OCI-LY7 (cell line): Measurements from ENCODE around the gene SYT2. TPM values are rescaled to one million over a fixed set of nuclear protein-coding genes. Genes with fewer than 3 reads are reported as not detected.

Experiments used
- BruUV-seq: library from RNA; stranded (reverse); fragments of 400-500 nt; replicated peaks from 2 replicates; lab custom pipeline; 2021; lab: Mats Ljungman, UMichigan
- CTCF ChIA-PET: fragments of 300-600 bp; sonication (Branson Sonifier 250); formaldehyde crosslinking; loops from one replicate; lab custom pipeline; 2022; ENCODE audit warnings: antibody characterized with exemption; ENCODE audit not compliant: unreplicated experiment; lab: Charles Lee
- POLR2A ChIA-PET: fragments of 300-600 bp; sonication (Branson Sonifier 250); formaldehyde crosslinking; loops from one replicate; lab custom pipeline; 2022; ENCODE audit warnings: antibody characterized with exemption; lab: Charles Lee
- DNase-seq: peaks from one replicate; pipeline ENCODE4 v3.0.0-alpha.2; 2015; ENCODE audit warnings: low spot score
- H2AFZ ChIP-seq: fragments of 200-600 bp; sonication (generic), shearing (Covaris generic); 2 replicates; pipeline ENCODE4 v1.6.1; 2014; ENCODE audit warnings: mild to moderate bottlenecking, antibody characterized with exemption, low read length, moderate library complexity
- H3K27ac ChIP-seq: fragments of 200-600 bp; sonication (generic); 2 replicates; pipeline ENCODE4 v1.5.1; 2014; ENCODE audit warnings: mixed run types, low read depth, mild to moderate bottlenecking, moderate library complexity, low read length, inconsistent platforms; ENCODE audit not compliant: poor library complexity, severe bottlenecking
- H3K36me3 ChIP-seq: fragments of 200-600 bp; sonication (generic); 2 replicates; pipeline ENCODE4 v1.6.1; 2014; ENCODE audit warnings: mild to moderate bottlenecking, antibody characterized with exemption, low read length, moderate library complexity, mixed read lengths; ENCODE audit not compliant: insufficient read depth
- H3K4me1 ChIP-seq: fragments of 200-600 bp; sonication (generic); 2 replicates; pipeline ENCODE4 v1.5.1; 2014; ENCODE audit warnings: mild to moderate bottlenecking, low read length; ENCODE audit not compliant: insufficient read depth, poor library complexity, severe bottlenecking
- H3K4me2 ChIP-seq: fragments of 200-600 bp; sonication (generic); 2 replicates; pipeline ENCODE4 v1.6.1; 2014; ENCODE audit warnings: mild to moderate bottlenecking, low read length
- H3K4me3 ChIP-seq: fragments of 200-600 bp; sonication (generic); 2 replicates; pipeline ENCODE4 v1.5.1; 2014; ENCODE audit warnings: mild to moderate bottlenecking, low read depth, low read length; ENCODE audit not compliant: poor library complexity, severe bottlenecking
- H3K79me2 ChIP-seq: fragments of 200-600 bp; sonication (generic); 2 replicates; pipeline ENCODE4 v1.6.1; 2016; ENCODE audit warnings: low read depth, mild to moderate bottlenecking, low read length, moderate library complexity, mixed read lengths; ENCODE audit not compliant: insufficient read depth
- H3K9me2 ChIP-seq: fragments of 200-600 bp; sonication (generic); 2 replicates; pipeline ENCODE4 v1.6.1; 2016; ENCODE audit warnings: mild to moderate bottlenecking, low read length, mixed read lengths; ENCODE audit not compliant: insufficient read depth
- H3K9me3 ChIP-seq: fragments of 200-600 bp; sonication (generic); 2 replicates; pipeline ENCODE4 v1.6.1; 2014; ENCODE audit warnings: mild to moderate bottlenecking, mixed run types, low read length, mixed read lengths
- H4K20me1 ChIP-seq: fragments of 200-600 bp; sonication (generic); 2 replicates; pipeline ENCODE4 v1.6.1; 2014; ENCODE audit warnings: mild to moderate bottlenecking, antibody characterized with exemption, low read length, moderate library complexity, mixed read lengths; ENCODE audit not compliant: insufficient read depth
- CTCF ChIP-seq: fragments of 200-600 bp; sonication (generic); conservative IDR thresholded peaks from 2 replicates; pipeline ENCODE4 v1.5.1; 2014; ENCODE audit warnings: mild to moderate bottlenecking, antibody characterized with exemption, low read length, moderate library complexity, mixed read lengths
- EZH2phosphoT487 ChIP-seq: fragments of 200-600 bp; sonication (generic); IDR thresholded peaks from 2 replicates; pipeline ENCODE4 v1.6.1; 2018; ENCODE audit warnings: low read depth, borderline replicate concordance, mild to moderate bottlenecking, mixed run types, antibody characterized with exemption, low read length, moderate library complexity, mixed read lengths
- intact Hi-C: fragments of 100-400 bp; cut with micrococcal nuclease; formaldehyde crosslinking; loops from one replicate; pipeline ENCODE4 v1.10.0; 2022; ENCODE audit not compliant: unreplicated experiment
- total RNA-seq, 2 experiments: library from RNA; depleted of rRNA in 1 of 2; stranded (reverse); fragments of >200 nt in 1 of 2; shearing (Covaris generic) in 1 of 2; gene quantifications; 2 replicates each; pipeline ENCODE4 v1.2.3, GENCODE V29; 2014 to 2022

SYT2 gene
- total RNA-seq, 2 experiments from 2014 or later = not detected

DNA sequence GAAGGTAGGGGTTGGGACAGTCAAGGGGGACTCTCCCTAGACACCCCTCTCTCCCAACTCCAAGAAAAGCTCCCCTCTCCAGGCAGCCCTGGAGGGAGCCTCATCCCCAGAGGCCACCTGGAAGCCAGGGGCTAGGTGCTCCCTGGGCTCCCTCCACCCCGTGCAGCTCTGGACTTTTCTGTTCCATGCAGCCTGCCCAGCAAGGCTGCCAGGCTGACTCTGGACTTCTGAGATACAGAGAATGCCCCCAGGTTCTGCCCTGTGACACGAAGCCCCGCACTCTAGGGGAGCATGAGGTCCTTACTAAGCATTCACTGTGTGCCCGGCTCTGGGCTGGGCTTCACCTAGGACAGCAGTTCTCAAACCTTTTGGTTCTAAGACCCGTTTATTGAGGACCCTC lies 10.2 kb downstream of the SYT2 start:
- Histone ChIP-seq H2AFZ (no peak overlapping the region), H3K27ac (no peak overlapping the region), H3K9me2 (no peaks in the 10 kb centered on the region), H3K9me3 (no peaks in the 10 kb centered on the region), H3K4me2 (no peak overlapping the region), H3K4me3 (no peak overlapping the region), H4K20me1 (no peaks in the 10 kb centered on the region), H3K4me1 (no peaks in the 10 kb centered on the region), H3K36me3 (no peaks in the 10 kb centered on the region), H3K79me2 (no peaks in the 10 kb centered on the region)
- ChIA-PET POLR2A (interaction anchor here (1.2 kb wide), 1 partner anchor 35 kb away, joined by 3 read pairs; no protein-coding TSS in a partner anchor), CTCF (no interaction called here)
- TF ChIP-seq EZH2phosphoT487 (no peak), CTCF (no peak)
- no TSS peak for BruUV-seq
- intact Hi-C loops = no loop called here
- DNase-seq = no peak

GRCh38 chr1:202698276-202698675 lies 12.0 kb downstream of the SYT2 start:
- BruUV-seq = no TSS peak
- Histone ChIP-seq H3K4me1 (no peaks in the 10 kb centered on the region), H3K79me2 (no peaks in the 10 kb centered on the region), H3K27ac (no peak overlapping the region), H3K4me3 (no peak overlapping the region), H3K36me3 (no peaks in the 10 kb centered on the region), H4K20me1 (no peaks in the 10 kb centered on the region), H2AFZ (no peak overlapping the region), H3K4me2 (no peak overlapping the region), H3K9me2 (no peaks in the 10 kb centered on the region), H3K9me3 (no peaks in the 10 kb centered on the region)
- ChIA-PET POLR2A (no interaction called here), CTCF (no interaction called here)
- DNase-seq = no peak
- intact Hi-C loops = no loop called here
- no peak for TF ChIP-seq CTCF
- no peak for TF ChIP-seq EZH2phosphoT487

- no peak for DNase-seq
- H2AFZ ChIP-seq = no peak overlapping the region
- intact Hi-C loops = no loop called here
- no peaks in the 10 kb centered on the region for H4K20me1 ChIP-seq
- no peaks in the 10 kb centered on the region for H3K4me1 ChIP-seq
- no peak for TF ChIP-seq EZH2phosphoT487
- no peak for TF ChIP-seq CTCF
- ChIA-PET POLR2A (no interaction called here), CTCF (no interaction called here)
- no peak overlapping the region for H3K27ac ChIP-seq
- H3K9me3 ChIP-seq = no peaks in the 10 kb centered on the region
- H3K79me2 ChIP-seq = no peaks in the 10 kb centered on the region
- H3K4me3 ChIP-seq = no peak overlapping the region
- H3K9me2 ChIP-seq = no peaks in the 10 kb centered on the region
- no peak overlapping the region for H3K4me2 ChIP-seq
- no peaks in the 10 kb centered on the region for H3K36me3 ChIP-seq
- no TSS peak for BruUV-seq
These were observed 13.2 kb downstream of the SYT2 start for GRCh38 chr1:202697038-202697437.
